SK-N-SH (cell line): ENCODE results near the gene HABP4. TPM values are rescaled to one million over a fixed set of nuclear protein-coding genes. Genes with fewer than 3 reads are reported as not detected.

Experiments used
- CTCF ChIA-PET: fragments of 300-600, 350-600 bp; formaldehyde crosslinking; extraction: SDS; loops from one replicate; lab custom pipeline; 2021; lab: Yijun Ruan, JAX
- POLR2A ChIA-PET: fragments of 350-600 bp; sonication (Branson Sonifier 250); formaldehyde crosslinking; extraction: SDS; loops from one replicate; lab custom pipeline; 2020; ENCODE audit warnings: antibody characterized with exemption, inconsistent platforms; lab: Yijun Ruan, JAX
- DNase-seq: peaks from one replicate; pipeline ENCODE4 v3.0.0; 2012
- H2AFZ ChIP-seq: fragments of 200-600 bp; sonication (generic); 2 replicates; pipeline ENCODE4 v1.8.1; 2016; ENCODE audit warnings: antibody characterized with exemption, mild to moderate bottlenecking, low read depth
- H3F3A ChIP-seq: fragments of 200-600 bp; sonication (generic); replicated peaks from 2 replicates; pipeline ENCODE3; 2016; ENCODE audit warnings: antibody characterized with exemption, mild to moderate bottlenecking; ENCODE audit not compliant: insufficient read depth
- H3K27ac ChIP-seq, 2 experiments: fragments of 200-500 bp in 1 of 2; fragments of 200-600 bp in 1 of 2; sonication (Bioruptor generic) in 1 of 2; sonication (generic), shearing (Covaris generic) in 1 of 2; 2 replicates each; pipeline versions ENCODE4 v1.5.1 to v1.6.1; 2014 to 2016; ENCODE audit warnings: low read depth in 2 of 2, inconsistent platforms in 1 of 2, low read length in 1 of 2, mild to moderate bottlenecking in 1 of 2, mixed read lengths in 1 of 2
- H3K27me3 ChIP-seq: fragments of 200-600 bp; sonication (generic), shearing (Covaris generic); 2 replicates; pipeline ENCODE4 v1.6.1; 2016; ENCODE audit warnings: mixed run types; ENCODE audit not compliant: insufficient read depth
- H3K36me3 ChIP-seq, 2 experiments: fragments of 200-500 bp in 1 of 2; fragments of 200-600 bp in 1 of 2; sonication (Bioruptor generic) in 1 of 2; sonication (generic) in 1 of 2; replicated peaks in 1 of 2; 2 replicates each; pipeline versions ENCODE3 to v1.5.1; 2014 to 2016; ENCODE audit warnings: low read length in 1 of 2, mild to moderate bottlenecking in 1 of 2; ENCODE audit not compliant: insufficient read depth in 2 of 2, control insufficient read depth in 1 of 2
- H3K4me1 ChIP-seq, 2 experiments: fragments of 200-500 bp in 1 of 2; fragments of 200-600 bp in 1 of 2; sonication (Bioruptor generic) in 1 of 2; sonication (generic), shearing (Covaris generic) in 1 of 2; 2 replicates each; pipeline versions ENCODE4 v1.5.1 to v1.6.1; 2014 to 2016; ENCODE audit warnings: low read depth in 1 of 2, low read length in 1 of 2, mixed run types in 1 of 2; ENCODE audit not compliant: insufficient read depth in 2 of 2, control insufficient read depth in 1 of 2
- H3K4me2 ChIP-seq: fragments of 200-600 bp; sonication (generic), shearing (Covaris generic); 2 replicates; pipeline ENCODE4 v1.6.1; 2017; ENCODE audit warnings: mixed run types
- H3K4me3 ChIP-seq, 2 experiments: fragments of 200-500 bp in 1 of 2; fragments of 200-600 bp in 1 of 2; sonication (Bioruptor generic) in 1 of 2; sonication (generic), shearing (Covaris generic) in 1 of 2; 2 replicates each; pipeline versions ENCODE4 v1.5.1 to v1.8.1; 2014 to 2016; ENCODE audit warnings: low read depth in 2 of 2, inconsistent platforms in 1 of 2, low read length in 1 of 2, mild to moderate bottlenecking in 1 of 2, mixed read lengths in 1 of 2, moderate library complexity in 1 of 2
- H3K79me2 ChIP-seq: fragments of 200-600 bp; sonication (generic); 2 replicates; pipeline ENCODE4 v1.8.1; 2017; ENCODE audit warnings: mild to moderate bottlenecking; ENCODE audit not compliant: insufficient read depth
- H3K9ac ChIP-seq: fragments of 200-600 bp; sonication (generic); 2 replicates; pipeline ENCODE4 v1.6.1; 2017; ENCODE audit warnings: mixed run types
- H3K9me2 ChIP-seq: fragments of 200-600 bp; sonication (generic); 2 replicates; pipeline ENCODE4 v1.6.1; 2017; ENCODE audit warnings: mixed run types
- H3K9me3 ChIP-seq: fragments of 200-600 bp; sonication (generic); 2 replicates; pipeline ENCODE4 v1.6.1; 2017; ENCODE audit warnings: mixed run types, mild to moderate bottlenecking, moderate library complexity
- H4K20me1 ChIP-seq: fragments of 200-600 bp; sonication (generic); 2 replicates; pipeline ENCODE4 v1.6.1; 2017; ENCODE audit warnings: mild to moderate bottlenecking, mixed run types; ENCODE audit not compliant: insufficient read depth
- CHD2 ChIP-seq: fragments of 150-350 bp; IDR thresholded peaks from 2 replicates; pipeline ENCODE4 v1.6.1; 2018; ENCODE audit warnings: low read length; ENCODE audit not compliant: partially characterized antibody
- GABPA ChIP-seq: IDR thresholded peaks from 2 replicates; pipeline ENCODE4 v1.4.0; 2012; ENCODE audit warnings: low read depth, mild to moderate bottlenecking
- IRF3 ChIP-seq: fragments of 150-350 bp; IDR thresholded peaks from 2 replicates; pipeline ENCODE4 v1.6.1; 2016; ENCODE audit warnings: mild to moderate bottlenecking, low read depth, low read length
- MEF2A ChIP-seq: IDR thresholded peaks from 2 replicates; pipeline ENCODE4 v1.4.0; 2012; ENCODE audit warnings: low read depth, borderline replicate concordance
- NFIC ChIP-seq: IDR thresholded peaks from 2 replicates; pipeline ENCODE4 v1.4.0; 2012; ENCODE audit warnings: borderline replicate concordance
- NRF1 ChIP-seq: IDR thresholded peaks from 2 replicates; pipeline ENCODE4 v1.6.1; 2012; ENCODE audit warnings: low read depth, mild to moderate bottlenecking, low read length
- POLR2AphosphoS5 ChIP-seq: IDR thresholded peaks from 2 replicates; pipeline ENCODE4 v1.6.1; 2012; ENCODE audit warnings: low read depth, low read length
- RCOR1 ChIP-seq: fragments of 150-350 bp; IDR thresholded peaks from 2 replicates; pipeline ENCODE4 v1.6.1; 2017; ENCODE audit warnings: antibody characterized with exemption, low read length
- RXRA ChIP-seq: IDR thresholded peaks from 2 replicates; pipeline ENCODE4 v1.4.0; 2012; ENCODE audit warnings: low read depth, mild to moderate bottlenecking, borderline replicate concordance
- SIN3A ChIP-seq: IDR thresholded peaks from 2 replicates; pipeline ENCODE4 v1.6.1; 2012; ENCODE audit warnings: low read depth, mild to moderate bottlenecking, low read length, moderate library complexity, borderline replicate concordance
- USF1 ChIP-seq: IDR thresholded peaks from 2 replicates; pipeline ENCODE4 v1.4.0; 2012; ENCODE audit warnings: low read depth, borderline replicate concordance
- YY1 ChIP-seq: IDR thresholded peaks from 2 replicates; pipeline ENCODE4 v1.4.0; 2012; ENCODE audit warnings: low read depth, mild to moderate bottlenecking
- WGBS: methylation state at CpG from one replicate; pipeline ENCODE4 v1.1.6; 2017; ENCODE audit warnings: low lambda C conversion rate; 5-methylcytosine and 5-hydroxymethylcytosine counted together
- polyA plus RNA-seq, 3 experiments: library from polyadenylated mRNA; depleted of rRNA; stranded (reverse); fragments of >200 nt; gene quantifications; 2 replicates each; pipeline ENCODE4 v1.2.3, GENCODE V29; 2012
- TF ChIP-seq, protein P1 (sequence below): IDR thresholded peaks from 2 replicates; pipeline ENCODE4 v1.6.1; 2012; ENCODE audit warnings: mild to moderate bottlenecking, low read depth, low read length, moderate library complexity
- TF ChIP-seq, protein P2 (sequence below): IDR thresholded peaks from 2 replicates; pipeline ENCODE4 v1.4.0; 2012; ENCODE audit warnings: low read depth

The HABP4 gene
- polyA plus RNA-seq, 1 of the 3 experiments (the other 2 are of a cell fraction), result 19.0 TPM

DNA sequence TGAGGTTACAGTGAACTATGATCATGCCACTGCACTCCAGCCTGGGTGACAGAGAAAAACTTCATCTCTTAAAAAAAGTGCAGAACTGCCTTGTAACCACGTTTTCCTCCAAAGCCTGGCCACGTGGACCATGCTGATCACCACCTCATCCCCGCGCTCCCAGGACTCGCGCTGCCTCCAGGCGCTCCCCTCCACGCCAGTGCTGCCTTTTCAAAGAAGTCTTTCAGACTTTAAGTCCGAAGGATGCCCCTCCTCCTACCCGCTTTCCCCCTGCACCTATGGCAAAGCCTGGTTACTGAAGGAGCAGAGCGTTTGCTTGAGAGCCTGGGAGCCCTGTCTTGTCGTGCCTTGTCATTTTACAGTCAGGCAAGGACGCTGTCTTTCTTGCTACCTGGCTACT, 43.8 kb downstream of the HABP4 start:
- no peak overlapping the region for H3K9ac ChIP-seq
- H3K27me3 ChIP-seq, result no peaks in the 10 kb centered on the region
- no peaks in the 10 kb centered on the region for H3K9me3 ChIP-seq
- 89% methylated on average over 13 of the region's 13 CpGs for WGBS
- no peaks in the 10 kb centered on the region for H4K20me1 ChIP-seq
- H3K4me3 ChIP-seq, result no peak overlapping the region
- DNase-seq, result no peak
- peaks cover 25 to 33% of the 10 kb centered on the region in 2 experiments for H3K36me3 ChIP-seq
- no peaks in the 10 kb centered on the region for H3K79me2 ChIP-seq
- no peak overlapping the region for H3K4me2 ChIP-seq
- H3K9me2 ChIP-seq, result no peaks in the 10 kb centered on the region
- TF ChIP-seq, protein P1, sequence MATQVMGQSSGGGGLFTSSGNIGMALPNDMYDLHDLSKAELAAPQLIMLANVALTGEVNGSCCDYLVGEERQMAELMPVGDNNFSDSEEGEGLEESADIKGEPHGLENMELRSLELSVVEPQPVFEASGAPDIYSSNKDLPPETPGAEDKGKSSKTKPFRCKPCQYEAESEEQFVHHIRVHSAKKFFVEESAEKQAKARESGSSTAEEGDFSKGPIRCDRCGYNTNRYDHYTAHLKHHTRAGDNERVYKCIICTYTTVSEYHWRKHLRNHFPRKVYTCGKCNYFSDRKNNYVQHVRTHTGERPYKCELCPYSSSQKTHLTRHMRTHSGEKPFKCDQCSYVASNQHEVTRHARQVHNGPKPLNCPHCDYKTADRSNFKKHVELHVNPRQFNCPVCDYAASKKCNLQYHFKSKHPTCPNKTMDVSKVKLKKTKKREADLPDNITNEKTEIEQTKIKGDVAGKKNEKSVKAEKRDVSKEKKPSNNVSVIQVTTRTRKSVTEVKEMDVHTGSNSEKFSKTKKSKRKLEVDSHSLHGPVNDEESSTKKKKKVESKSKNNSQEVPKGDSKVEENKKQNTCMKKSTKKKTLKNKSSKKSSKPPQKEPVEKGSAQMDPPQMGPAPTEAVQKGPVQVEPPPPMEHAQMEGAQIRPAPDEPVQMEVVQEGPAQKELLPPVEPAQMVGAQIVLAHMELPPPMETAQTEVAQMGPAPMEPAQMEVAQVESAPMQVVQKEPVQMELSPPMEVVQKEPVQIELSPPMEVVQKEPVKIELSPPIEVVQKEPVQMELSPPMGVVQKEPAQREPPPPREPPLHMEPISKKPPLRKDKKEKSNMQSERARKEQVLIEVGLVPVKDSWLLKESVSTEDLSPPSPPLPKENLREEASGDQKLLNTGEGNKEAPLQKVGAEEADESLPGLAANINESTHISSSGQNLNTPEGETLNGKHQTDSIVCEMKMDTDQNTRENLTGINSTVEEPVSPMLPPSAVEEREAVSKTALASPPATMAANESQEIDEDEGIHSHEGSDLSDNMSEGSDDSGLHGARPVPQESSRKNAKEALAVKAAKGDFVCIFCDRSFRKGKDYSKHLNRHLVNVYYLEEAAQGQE, result no peak
- TF ChIP-seq USF1 (no peak), MEF2A (no peak)
- ChIA-PET CTCF (no interaction called here), POLR2A (no interaction called here)
- H2AFZ ChIP-seq, result no peak overlapping the region
- H3K27ac ChIP-seq, result no peak overlapping the region
- no peaks in the 10 kb centered on the region for H3F3A ChIP-seq
- H3K4me1 ChIP-seq, result no peaks in the 10 kb centered on the region

- H3K27ac ChIP-seq, result no peak overlapping the region
- H3F3A ChIP-seq, result no peaks in the 10 kb centered on the region
- 92% methylated on average over 8 of the region's 8 CpGs for WGBS
- H4K20me1 ChIP-seq, result no peaks in the 10 kb centered on the region
- no peaks in the 10 kb centered on the region for H3K4me1 ChIP-seq
- H3K9me2 ChIP-seq, result no peaks in the 10 kb centered on the region
- H2AFZ ChIP-seq, result no peak overlapping the region
- H3K27me3 ChIP-seq, result no peaks in the 10 kb centered on the region
- no peaks in the 10 kb centered on the region for H3K9me3 ChIP-seq
- no peak overlapping the region for H3K4me3 ChIP-seq
- H3K36me3 ChIP-seq, result peaks cover 22 to 27% of the 10 kb centered on the region in 2 experiments
- DNase-seq, result no peak
- no peak for TF ChIP-seq NRF1
- TF ChIP-seq RCOR1, result no peak
- TF ChIP-seq POLR2AphosphoS5, result no peak
- TF ChIP-seq GABPA, result no peak
- no peak for TF ChIP-seq RXRA
- TF ChIP-seq CHD2, result no peak
- no peak for TF ChIP-seq USF1
- no peak for TF ChIP-seq NFIC
- TF ChIP-seq YY1, result no peak
- TF ChIP-seq, protein P2, sequence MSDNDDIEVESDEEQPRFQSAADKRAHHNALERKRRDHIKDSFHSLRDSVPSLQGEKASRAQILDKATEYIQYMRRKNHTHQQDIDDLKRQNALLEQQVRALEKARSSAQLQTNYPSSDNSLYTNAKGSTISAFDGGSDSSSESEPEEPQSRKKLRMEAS, result no peak
- no peak for TF ChIP-seq MEF2A
- no peak for TF ChIP-seq IRF3
- TF ChIP-seq SIN3A, result no peak
- H3K9ac ChIP-seq, result no peak overlapping the region
- H3K79me2 ChIP-seq, result no peaks in the 10 kb centered on the region
- no peak overlapping the region for H3K4me2 ChIP-seq
- ChIA-PET POLR2A (no interaction called here), CTCF (no interaction called here)
These were observed 44.3 kb downstream of the HABP4 start for GRCh38 chr9:96494215-96494800.
